HG03060 (cell line): ENCODE measurements around the gene KCNA10.

Experiments
- ATAC-seq: cut with Tn5 transposase; IDR thresholded peaks from one replicate; pipeline ENCODE4 v1.9.1; 2021; ENCODE audit warnings: low read depth, moderate number of reproducible peaks; ENCODE audit not compliant: unreplicated experiment

The KCNA10 gene

DNA sequence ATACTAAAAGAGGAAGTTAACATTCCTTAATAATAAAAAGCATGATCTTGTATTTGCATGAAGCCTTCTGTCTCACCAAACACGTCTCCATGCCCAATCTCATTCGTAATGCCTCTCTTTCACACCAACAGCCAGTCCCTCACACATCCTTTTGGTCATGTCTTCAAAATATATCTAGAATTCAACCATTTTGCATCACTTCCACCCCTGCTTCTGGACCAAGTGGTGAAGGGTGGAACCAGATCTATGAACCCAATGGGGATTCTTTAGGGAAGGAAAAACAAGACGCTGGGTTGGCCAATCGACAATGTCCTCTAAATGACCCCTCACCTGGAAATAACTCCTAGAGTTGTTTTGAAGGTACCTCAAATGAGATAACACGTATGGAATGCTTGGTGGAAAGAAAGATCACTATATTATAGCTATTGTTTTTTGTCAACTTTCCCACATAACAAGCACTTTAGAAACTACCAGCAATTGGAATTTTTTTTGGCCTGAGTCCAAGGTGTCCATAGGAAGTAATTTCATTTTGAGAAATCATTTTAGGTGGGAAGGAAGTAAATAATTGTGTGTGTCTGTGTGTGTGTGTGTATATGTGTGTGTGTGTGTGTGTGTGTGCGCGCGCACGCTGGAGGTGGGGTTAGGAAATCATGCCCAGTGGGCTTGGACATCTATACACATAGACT, at the start of gene KCNA10:
TSS of gene KCNA10 (minus strand) at position 51 of the 686 bp plus-strand sequence. CDS start 388 bp downstream, outside the sequence.
- ATAC-seq = no peak

GRCh38 chr1:110566836-110567235, 47.9 kb upstream of the KCNA10 start:
- no peak for ATAC-seq

DNA sequence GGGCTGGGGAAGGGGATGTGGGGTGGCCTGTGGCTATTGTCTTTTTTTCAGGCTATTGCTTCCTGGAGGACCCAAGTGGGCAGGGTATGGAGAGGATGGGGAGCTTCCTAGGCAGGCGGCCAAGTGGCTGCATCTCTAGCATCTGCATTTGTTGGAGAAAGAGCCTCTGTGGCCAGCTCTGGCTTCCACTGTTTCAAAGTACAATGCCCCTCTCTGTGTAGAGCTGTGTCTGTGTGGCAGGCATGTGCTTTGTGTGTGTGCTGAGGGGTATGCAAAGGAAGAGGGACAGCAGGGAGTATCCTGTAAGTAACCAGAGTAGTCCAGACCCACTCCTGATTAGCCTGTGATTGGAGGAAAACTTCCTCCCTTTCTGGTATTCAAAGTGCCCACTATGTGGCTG, 46.6 kb upstream of the KCNA10 start:
- no peak for ATAC-seq

- no peak for ATAC-seq
Observed at GRCh38 chr1:110563089-110563488, 44.1 kb upstream of the KCNA10 start.

DNA sequence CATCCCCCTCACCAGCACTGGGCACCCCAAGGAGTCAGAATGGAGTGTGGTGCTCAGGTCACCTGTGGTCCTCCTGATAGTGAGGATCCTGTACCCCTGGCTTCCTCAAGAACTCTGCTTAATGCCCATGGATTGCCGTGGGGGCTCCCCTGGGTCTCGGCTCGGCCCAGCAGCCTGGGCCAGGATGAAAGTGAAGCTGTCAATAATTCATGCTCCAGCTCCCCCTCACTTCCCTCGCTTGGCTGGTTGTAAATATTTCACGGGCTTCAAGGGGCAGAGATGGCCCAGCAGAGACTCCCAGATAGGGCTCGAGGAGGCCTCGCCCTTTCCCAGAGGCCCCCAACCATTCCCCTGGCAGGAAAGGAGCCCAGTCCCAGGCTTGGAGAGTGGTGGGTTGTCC, 42.6 kb upstream of the KCNA10 start:
- no peak for ATAC-seq

- no peak for ATAC-seq
Observed at GRCh38 chr1:110559157-110559556, 40.2 kb upstream of the KCNA10 start.

GRCh38 chr1:110557481-110557880, 38.5 kb upstream of the KCNA10 start:
- no peak for ATAC-seq

- no peak for ATAC-seq
Observed at GRCh38 chr1:110556471-110556807, 37.5 kb upstream of the KCNA10 start.

- no peak for ATAC-seq
Observed at GRCh38 chr1:110555807-110556470, 37.0 kb upstream of the KCNA10 start.

DNA sequence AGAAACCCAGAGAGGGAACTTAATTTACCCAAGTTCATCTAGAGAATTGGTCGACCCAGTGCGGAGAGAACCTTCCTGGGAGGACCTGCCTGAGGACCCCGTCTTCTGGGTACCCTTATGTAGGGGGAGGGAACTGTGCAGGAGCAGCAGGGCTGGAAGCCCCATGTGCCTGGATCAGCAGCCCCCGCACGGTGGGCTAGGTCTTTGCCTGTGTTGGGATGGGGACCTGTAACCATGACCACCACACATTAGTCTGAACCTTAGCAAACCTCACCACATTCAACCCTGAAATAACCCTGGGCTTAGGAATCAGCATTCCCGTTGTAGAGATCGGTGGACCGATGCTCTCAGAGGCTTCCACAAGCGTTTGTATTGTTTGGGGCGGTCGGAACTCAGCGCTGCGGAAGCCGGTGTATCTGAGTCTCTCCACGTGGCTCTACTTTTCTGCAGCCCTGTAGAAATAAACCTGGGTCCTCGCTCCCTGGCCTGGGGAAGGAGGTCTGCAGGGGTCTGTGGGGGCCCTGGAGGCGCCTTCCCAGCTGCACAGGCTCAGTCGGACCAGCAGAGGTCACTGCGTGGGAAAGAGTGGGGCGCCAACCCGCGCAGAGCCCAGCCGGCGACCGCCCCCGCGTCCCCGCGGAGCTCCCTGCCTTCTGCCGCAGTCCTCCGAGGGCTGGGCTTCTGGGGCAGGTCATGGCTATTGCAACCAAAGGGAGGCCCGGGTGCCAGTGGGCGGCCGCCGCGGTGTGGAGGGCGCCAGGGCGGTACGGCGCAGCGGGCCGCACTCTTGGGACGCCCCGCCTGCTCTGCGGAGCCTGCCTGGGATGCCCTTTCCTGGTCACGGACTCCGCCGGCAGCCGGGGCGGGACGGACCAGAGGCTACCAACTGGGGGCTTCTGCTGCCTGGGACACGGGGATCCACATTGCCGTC, 36.2 kb upstream of the KCNA10 start:
- ATAC-seq = no peak

DNA sequence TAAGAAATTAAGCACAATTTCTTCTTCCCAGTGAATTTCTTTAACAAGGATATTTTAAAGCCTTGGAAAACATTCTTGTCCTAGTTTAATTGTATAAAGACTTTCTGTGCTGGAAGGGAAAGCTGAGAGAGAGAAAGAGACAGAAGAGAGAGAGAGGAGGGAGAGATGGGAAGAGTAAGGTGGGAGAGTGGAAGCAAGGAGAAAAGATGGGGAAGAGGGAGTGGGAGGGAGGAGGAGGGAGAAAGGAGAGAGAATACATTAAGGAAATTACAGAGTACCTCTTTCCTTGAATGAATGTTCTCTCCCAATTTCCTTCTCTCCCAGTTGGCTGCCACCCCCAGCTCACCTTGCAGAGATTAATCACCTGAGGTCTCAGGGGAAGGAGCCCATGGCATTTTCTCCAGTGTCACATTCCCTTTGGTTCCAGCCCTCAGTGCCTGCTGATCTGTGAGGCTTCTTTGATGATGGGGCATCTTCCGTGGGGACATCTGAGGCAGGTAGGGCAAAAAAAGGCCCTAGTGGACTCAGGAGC, 32.4 kb upstream of the KCNA10 start:
- no peak for ATAC-seq

- no peak for ATAC-seq
Observed at GRCh38 chr1:110549831-110550230, 30.9 kb upstream of the KCNA10 start.

GRCh38 chr1:110548381-110548780, 29.4 kb upstream of the KCNA10 start:
- no peak for ATAC-seq

DNA sequence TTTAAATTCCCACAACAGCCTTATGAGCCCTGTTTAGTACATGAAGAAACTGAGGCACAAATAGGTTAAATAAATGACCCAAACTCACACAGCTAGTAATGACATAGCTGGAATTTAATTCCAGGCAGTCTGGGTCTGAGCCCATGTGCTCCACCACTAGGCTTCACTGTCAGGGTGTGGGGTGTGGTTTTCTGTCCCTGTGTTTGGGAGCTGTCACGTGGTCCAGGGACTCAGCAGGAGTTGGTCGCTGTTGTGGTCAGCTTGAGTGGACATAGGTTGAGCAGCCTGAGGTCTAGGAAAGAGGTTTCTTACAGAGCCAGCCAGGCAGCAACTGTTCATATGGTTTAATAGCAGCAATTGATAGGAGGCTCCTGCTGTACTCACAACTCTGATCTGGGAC, 28.0 kb upstream of the KCNA10 start:
- ATAC-seq = no peak

DNA sequence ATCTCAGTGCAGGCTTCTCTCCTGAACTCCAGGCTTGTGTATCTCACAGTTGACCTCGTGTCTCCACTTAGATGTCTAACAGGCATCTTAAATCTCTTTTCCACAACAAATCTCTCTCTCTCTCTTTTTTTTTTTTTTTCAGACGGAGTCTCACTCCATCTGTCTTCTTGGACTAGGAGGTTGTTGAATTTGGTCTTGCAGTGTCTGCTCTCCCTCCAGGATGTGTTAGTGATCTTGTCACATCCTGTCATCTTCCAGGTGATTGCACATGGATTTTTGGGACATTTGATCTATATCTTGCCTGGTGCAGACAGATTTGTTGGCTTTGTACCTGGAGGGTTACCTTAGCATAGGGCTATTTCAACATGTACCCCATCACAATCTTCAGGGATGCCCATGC, 26.5 kb upstream of the KCNA10 start:
- no peak for ATAC-seq

GRCh38 chr1:110544753-110545152, 25.8 kb upstream of the KCNA10 start:
- no peak for ATAC-seq

DNA sequence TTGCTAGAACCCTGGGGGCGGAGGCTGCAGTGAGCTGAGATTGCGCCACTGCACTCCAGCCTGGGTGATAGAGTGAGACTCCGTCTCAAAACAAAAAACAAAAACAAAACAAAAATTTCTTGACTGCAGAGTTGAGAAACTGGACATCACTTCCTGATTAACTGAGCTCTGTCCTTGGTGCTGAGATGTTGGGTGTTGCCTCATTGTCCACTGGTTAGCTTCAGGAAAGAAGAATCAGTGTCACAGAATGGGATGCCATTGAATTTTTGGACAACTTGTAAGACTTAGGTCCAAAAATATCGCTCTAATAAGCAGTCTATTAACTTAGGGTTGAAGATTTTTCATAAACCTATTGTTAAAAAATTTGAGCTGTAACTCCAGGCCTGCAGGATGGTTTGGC, 23.8 kb upstream of the KCNA10 start:
- ATAC-seq = no peak

GRCh38 chr1:110541906-110542395, 23.0 kb upstream of the KCNA10 start:
- no peak for ATAC-seq

DNA sequence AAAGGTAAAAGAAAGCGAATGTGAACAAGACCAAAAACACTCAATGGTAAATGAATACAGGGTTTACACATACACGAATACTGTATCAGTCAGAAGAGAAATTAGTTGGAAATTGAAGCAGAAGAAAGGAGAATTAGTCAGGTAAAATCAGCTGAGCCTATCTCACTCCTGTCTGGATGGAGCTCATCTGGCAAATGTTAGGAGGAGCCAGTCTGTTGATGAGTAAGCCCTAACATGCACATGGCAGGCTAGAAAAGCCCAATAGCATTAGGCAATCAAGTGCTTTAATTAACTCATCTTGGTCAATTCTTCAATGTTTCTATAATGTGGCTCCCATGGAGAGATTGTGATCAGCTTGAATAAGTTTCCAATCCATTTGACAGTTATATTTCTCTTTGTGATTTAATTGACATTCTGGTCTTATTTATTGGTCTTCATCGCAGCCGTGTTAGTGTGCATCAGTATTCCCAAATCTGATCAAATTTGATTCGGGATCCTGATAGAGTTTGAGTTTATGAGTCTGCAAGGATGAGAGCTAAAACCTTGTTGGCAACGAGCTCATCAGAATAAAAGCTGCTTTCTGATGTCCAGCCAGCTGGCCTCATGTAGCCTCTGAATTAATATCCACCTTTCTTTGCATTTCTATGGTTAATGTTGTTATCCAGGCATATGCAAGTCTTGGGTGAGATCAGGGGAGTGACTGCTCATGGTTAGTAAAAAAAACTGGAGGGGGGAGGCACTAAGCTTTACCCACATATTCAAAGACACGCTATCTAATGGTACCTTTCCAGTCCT, 22.1 kb upstream of the KCNA10 start:
- ATAC-seq = no peak

DNA sequence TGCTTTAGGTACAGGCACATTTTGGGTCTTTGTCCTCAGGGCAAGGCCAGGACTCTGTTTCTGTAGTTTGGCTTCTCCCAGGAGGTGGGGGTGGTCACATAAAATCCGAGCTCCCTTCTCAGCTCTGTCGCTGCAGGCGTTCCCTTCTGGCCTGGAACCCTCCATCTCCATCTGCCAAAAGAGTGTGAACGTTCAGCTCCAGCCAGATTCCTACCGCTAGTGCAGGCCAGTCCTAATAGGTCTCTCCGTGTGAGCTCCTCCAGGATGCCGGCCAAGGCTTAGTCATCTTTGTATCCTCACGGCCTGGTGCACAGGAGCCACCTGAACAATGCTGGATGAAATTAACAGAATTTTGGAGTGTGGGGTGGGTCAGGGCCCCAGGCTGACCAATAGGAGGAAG, 19.9 kb upstream of the KCNA10 start:
- ATAC-seq = no peak
